Measurements from ENCODE around the gene GALNT14. TPM values are rescaled to one million over a fixed set of nuclear protein-coding genes. Genes with fewer than 3 reads are reported as not detected.

GALNT14 gene
- total and polyA plus RNA-seq, 9 of the 15 experiments (the other 6 are each of a cell fraction or from before 2014, with no cell fraction given): 0.11 TPM; not detected in 8

DNA sequence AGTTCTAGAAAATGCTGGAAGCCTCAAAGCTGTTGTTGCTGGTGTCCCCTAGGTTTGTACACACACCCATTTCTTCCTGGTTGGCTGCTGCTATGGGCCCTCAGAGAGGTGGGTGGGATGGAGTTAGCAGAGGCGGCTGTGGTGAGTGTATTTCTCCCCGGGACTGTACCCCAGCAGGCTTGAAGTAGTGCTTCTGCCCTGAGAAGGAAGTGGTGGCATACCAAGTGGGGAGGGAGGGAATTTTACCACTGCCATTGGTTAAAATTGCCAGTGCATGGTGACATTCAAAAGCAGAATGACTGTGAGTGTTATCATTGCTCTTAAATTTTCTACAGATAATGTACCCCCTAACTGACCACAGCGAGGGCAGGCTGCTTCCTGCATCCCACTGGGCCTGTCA lies 205.4 kb downstream of the GALNT14 start (continued):
- TF ChIP-seq, protein P1, sequence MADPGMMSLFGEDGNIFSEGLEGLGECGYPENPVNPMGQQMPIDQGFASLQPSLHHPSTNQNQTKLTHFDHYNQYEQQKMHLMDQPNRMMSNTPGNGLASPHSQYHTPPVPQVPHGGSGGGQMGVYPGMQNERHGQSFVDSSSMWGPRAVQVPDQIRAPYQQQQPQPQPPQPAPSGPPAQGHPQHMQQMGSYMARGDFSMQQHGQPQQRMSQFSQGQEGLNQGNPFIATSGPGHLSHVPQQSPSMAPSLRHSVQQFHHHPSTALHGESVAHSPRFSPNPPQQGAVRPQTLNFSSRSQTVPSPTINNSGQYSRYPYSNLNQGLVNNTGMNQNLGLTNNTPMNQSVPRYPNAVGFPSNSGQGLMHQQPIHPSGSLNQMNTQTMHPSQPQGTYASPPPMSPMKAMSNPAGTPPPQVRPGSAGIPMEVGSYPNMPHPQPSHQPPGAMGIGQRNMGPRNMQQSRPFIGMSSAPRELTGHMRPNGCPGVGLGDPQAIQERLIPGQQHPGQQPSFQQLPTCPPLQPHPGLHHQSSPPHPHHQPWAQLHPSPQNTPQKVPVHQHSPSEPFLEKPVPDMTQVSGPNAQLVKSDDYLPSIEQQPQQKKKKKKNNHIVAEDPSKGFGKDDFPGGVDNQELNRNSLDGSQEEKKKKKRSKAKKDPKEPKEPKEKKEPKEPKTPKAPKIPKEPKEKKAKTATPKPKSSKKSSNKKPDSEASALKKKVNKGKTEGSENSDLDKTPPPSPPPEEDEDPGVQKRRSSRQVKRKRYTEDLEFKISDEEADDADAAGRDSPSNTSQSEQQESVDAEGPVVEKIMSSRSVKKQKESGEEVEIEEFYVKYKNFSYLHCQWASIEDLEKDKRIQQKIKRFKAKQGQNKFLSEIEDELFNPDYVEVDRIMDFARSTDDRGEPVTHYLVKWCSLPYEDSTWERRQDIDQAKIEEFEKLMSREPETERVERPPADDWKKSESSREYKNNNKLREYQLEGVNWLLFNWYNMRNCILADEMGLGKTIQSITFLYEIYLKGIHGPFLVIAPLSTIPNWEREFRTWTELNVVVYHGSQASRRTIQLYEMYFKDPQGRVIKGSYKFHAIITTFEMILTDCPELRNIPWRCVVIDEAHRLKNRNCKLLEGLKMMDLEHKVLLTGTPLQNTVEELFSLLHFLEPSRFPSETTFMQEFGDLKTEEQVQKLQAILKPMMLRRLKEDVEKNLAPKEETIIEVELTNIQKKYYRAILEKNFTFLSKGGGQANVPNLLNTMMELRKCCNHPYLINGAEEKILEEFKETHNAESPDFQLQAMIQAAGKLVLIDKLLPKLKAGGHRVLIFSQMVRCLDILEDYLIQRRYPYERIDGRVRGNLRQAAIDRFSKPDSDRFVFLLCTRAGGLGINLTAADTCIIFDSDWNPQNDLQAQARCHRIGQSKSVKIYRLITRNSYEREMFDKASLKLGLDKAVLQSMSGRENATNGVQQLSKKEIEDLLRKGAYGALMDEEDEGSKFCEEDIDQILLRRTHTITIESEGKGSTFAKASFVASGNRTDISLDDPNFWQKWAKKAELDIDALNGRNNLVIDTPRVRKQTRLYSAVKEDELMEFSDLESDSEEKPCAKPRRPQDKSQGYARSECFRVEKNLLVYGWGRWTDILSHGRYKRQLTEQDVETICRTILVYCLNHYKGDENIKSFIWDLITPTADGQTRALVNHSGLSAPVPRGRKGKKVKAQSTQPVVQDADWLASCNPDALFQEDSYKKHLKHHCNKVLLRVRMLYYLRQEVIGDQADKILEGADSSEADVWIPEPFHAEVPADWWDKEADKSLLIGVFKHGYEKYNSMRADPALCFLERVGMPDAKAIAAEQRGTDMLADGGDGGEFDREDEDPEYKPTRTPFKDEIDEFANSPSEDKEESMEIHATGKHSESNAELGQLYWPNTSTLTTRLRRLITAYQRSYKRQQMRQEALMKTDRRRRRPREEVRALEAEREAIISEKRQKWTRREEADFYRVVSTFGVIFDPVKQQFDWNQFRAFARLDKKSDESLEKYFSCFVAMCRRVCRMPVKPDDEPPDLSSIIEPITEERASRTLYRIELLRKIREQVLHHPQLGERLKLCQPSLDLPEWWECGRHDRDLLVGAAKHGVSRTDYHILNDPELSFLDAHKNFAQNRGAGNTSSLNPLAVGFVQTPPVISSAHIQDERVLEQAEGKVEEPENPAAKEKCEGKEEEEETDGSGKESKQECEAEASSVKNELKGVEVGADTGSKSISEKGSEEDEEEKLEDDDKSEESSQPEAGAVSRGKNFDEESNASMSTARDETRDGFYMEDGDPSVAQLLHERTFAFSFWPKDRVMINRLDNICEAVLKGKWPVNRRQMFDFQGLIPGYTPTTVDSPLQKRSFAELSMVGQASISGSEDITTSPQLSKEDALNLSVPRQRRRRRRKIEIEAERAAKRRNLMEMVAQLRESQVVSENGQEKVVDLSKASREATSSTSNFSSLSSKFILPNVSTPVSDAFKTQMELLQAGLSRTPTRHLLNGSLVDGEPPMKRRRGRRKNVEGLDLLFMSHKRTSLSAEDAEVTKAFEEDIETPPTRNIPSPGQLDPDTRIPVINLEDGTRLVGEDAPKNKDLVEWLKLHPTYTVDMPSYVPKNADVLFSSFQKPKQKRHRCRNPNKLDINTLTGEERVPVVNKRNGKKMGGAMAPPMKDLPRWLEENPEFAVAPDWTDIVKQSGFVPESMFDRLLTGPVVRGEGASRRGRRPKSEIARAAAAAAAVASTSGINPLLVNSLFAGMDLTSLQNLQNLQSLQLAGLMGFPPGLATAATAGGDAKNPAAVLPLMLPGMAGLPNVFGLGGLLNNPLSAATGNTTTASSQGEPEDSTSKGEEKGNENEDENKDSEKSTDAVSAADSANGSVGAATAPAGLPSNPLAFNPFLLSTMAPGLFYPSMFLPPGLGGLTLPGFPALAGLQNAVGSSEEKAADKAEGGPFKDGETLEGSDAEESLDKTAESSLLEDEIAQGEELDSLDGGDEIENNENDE (IDR thresholded peaks at IDR 0.05; ENCODE audit: low read depth, low read length): no peak
- TF ChIP-seq MEF2A (IDR thresholded peaks at IDR 0.05; ENCODE audit: control insufficient read depth, low read depth, low read length) (no peak), ZNF217 (CRISPR knock-in tag; IDR thresholded peaks at IDR 0.05) (no peak), HLTF (IDR thresholded peaks at IDR 0.05) (no peak), CCAR2 (IDR thresholded peaks at IDR 0.05; ENCODE audit: low read depth, low read length) (no peak)
